K562 (cell line): ENCODE results near the gene PRSS56. TPM values are rescaled to one million over a fixed set of nuclear protein-coding genes. Genes with fewer than 3 reads are reported as not detected.

Experiments used
- ATAC-seq: fragments of 200-7000 bp; cut with Tn5 transposase; 3 replicates; pipeline ENCODE4 v1.9.1; 2020; ENCODE audit warnings: moderate library complexity
- BruUV-seq: library from RNA; stranded (reverse); fragments of 400-500 nt; replicated peaks from 2 replicates; lab custom pipeline; 2021; lab: Mats Ljungman, UMichigan
- CTCF ChIA-PET: fragments of 300-600 bp; formaldehyde crosslinking; extraction: SDS; loops from one replicate; lab custom pipeline; 2021; ENCODE audit warnings: low intra/inter-chr PET ratio; lab: Yijun Ruan, JAX
- POLR2A ChIA-PET: fragments of 300-600, 350-650 bp; sonication (Branson Sonifier 250); formaldehyde crosslinking; extraction: SDS; loops from one replicate; lab custom pipeline; 2021; ENCODE audit warnings: antibody characterized with exemption, inconsistent platforms; lab: Yijun Ruan, JAX
- DNase-seq, 4 experiments: peaks; one replicate each; pipeline versions ENCODE4 v3.0.0 to v3.0.0-alpha.2; 2011 to 2018; ENCODE audit warnings: low spot score in 3 of 4, mixed read lengths in 3 of 4; ENCODE audit errors: extremely low read depth in 1 of 4
- FAIRE-seq: peaks from 2 replicates; lab custom pipeline; 2011; peaks lifted over from hg19 to GRCh38; lab: Jason Lieb, UNC
- H2AFZ ChIP-seq: 2 replicates; pipeline ENCODE4 v1.6.0; 2011; ENCODE audit warnings: low read depth, low read length, control low read depth, inconsistent platforms
- H3K27ac ChIP-seq: fragments of 200-600 bp; 3 replicates; pipeline ENCODE4 v1.8.0; 2011; ENCODE audit warnings: low read depth, mild to moderate bottlenecking, control low read depth, inconsistent platforms, low read length, moderate library complexity, mixed read lengths; ENCODE audit errors: extremely low read depth
- H3K27me3 ChIP-seq, 2 experiments: fragments of 300-600 bp in 1 of 2; 2 replicates in 1 of 2; 3 replicates in 1 of 2; pipeline versions ENCODE4 v1.6.0 to v1.8.0; 2011; ENCODE audit warnings: inconsistent platforms in 2 of 2, low read length in 2 of 2, mild to moderate bottlenecking in 1 of 2, mixed read lengths in 1 of 2, moderate library complexity in 1 of 2; ENCODE audit not compliant: control insufficient read depth in 2 of 2, insufficient read depth in 2 of 2
- H3K36me3 ChIP-seq: fragments of 300-600 bp; 3 replicates; pipeline ENCODE4 v1.8.0; 2011; ENCODE audit warnings: mild to moderate bottlenecking, low read length, inconsistent platforms; ENCODE audit not compliant: control insufficient read depth, insufficient read depth
- H3K4me1 ChIP-seq, 2 experiments: fragments of 200-600 bp in 1 of 2; replicated peaks in 1 of 2; 2 replicates in 1 of 2; 3 replicates in 1 of 2; pipeline versions ENCODE4 v1.5.1 to v1.8.0; 2011; ENCODE audit warnings: inconsistent platforms in 2 of 2, low read length in 2 of 2, mild to moderate bottlenecking in 1 of 2, mixed read lengths in 1 of 2, moderate library complexity in 1 of 2; ENCODE audit not compliant: control insufficient read depth in 2 of 2, insufficient read depth in 2 of 2
- H3K4me2 ChIP-seq: 2 replicates; pipeline ENCODE4 v1.6.1; 2011; ENCODE audit warnings: low read length, control low read depth, inconsistent platforms, mixed read lengths; ENCODE audit not compliant: insufficient read depth
- H3K4me3 ChIP-seq: fragments of 200-600 bp; sonication (generic), shearing (Covaris generic); 2 replicates; pipeline ENCODE4 v1.5.1; 2016; ENCODE audit warnings: control low read depth, inconsistent platforms
- H3K79me2 ChIP-seq: fragments of 200-600 bp; 3 replicates; pipeline ENCODE4 v1.8.0; 2011; ENCODE audit warnings: low read length, inconsistent platforms; ENCODE audit not compliant: control insufficient read depth, insufficient read depth
- H3K9ac ChIP-seq, 2 experiments: 2 replicates each; pipeline versions ENCODE4 v1.6.0 to v1.6.1; 2011; ENCODE audit warnings: low read depth in 2 of 2, low read length in 2 of 2, control low read depth in 1 of 2, inconsistent platforms in 1 of 2, mild to moderate bottlenecking in 1 of 2, mixed read lengths in 1 of 2; ENCODE audit not compliant: insufficient read depth in 1 of 2
- H3K9me1 ChIP-seq: one replicate; pipeline ENCODE4 v1.6.0; 2011; ENCODE audit warnings: inconsistent platforms, mild to moderate bottlenecking, low read length, moderate library complexity; ENCODE audit not compliant: control insufficient read depth, insufficient read depth
- H3K9me3 ChIP-seq: replicated peaks from 2 replicates; pipeline ENCODE4 v1.5.1; 2011; ENCODE audit warnings: low read depth, low read length, inconsistent platforms; ENCODE audit not compliant: control insufficient read depth, insufficient read depth
- H4K20me1 ChIP-seq: replicated peaks from 2 replicates; pipeline ENCODE4 v1.6.1; 2011; ENCODE audit warnings: low read length, inconsistent platforms, mixed read lengths; ENCODE audit not compliant: control insufficient read depth, insufficient read depth
- CBX3 ChIP-seq, 2 experiments: IDR thresholded peaks; 1 replicate in 1 of 2; 2 replicates in 1 of 2; pipeline ENCODE4 v1.6.1; 2012; ENCODE audit warnings: inconsistent platforms in 2 of 2, low read length in 2 of 2, borderline replicate concordance in 1 of 2, control low read depth in 1 of 2
- CTCF ChIP-seq, 3 experiments: IDR thresholded peaks in 2 of 3; conservative IDR thresholded peaks in 1 of 3; 2 replicates each; pipeline ENCODE4 v1.5.1; 2011 to 2012; ENCODE audit warnings: low read length in 3 of 3, mild to moderate bottlenecking in 3 of 3, control low read depth in 2 of 3, improper control_type of control experiment in 1 of 3, inconsistent platforms in 1 of 3, low read depth in 1 of 3, mixed read lengths in 1 of 3, moderate library complexity in 1 of 3; ENCODE audit not compliant: insufficient read depth in 2 of 3
- PTTG1 ChIP-seq: fragments of 450-650 bp; IDR thresholded peaks from 2 replicates; pipeline ENCODE4 v1.6.1; 2016; ENCODE audit warnings: low read depth, mild to moderate bottlenecking, missing genetic modification characterization, missing compliant biosample characterization
- SUPT5H ChIP-seq: fragments of 450-650 bp; IDR thresholded peaks from 2 replicates; pipeline ENCODE4 v1.6.1; 2016
- TFAM ChIP-seq: fragments of 250-450 bp; sonication (Bioruptor Pico); conservative IDR thresholded peaks from 2 replicates; pipeline ENCODE4 v1.5.0; 2021; ENCODE audit warnings: mild to moderate bottlenecking, moderate library complexity
- WGBS: fragments of 100-300 bp; shearing (Covaris generic); methylation state at CpG from one replicate; pipeline ENCODE4 v1.1.6; 2016; ENCODE audit warnings: low coverage, mixed read lengths; ENCODE audit not compliant: insufficient coverage; ENCODE audit errors: missing lambda C conversion rate; 5-methylcytosine and 5-hydroxymethylcytosine counted together
- in situ Hi-C: fragments of 300-500 bp; cut with MboI; formaldehyde crosslinking; loops from 4 replicates; pipeline ENCODE4 v1.15.0; 2018; ENCODE audit warnings: inconsistent platforms, mixed read lengths
- intact Hi-C: fragments of 100-400 bp; cut with micrococcal nuclease; formaldehyde crosslinking; loops from 2 replicates; pipeline ENCODE4 v1.14.2; 2022
- polyA plus RNA-seq, 8 experiments: library from polyadenylated mRNA; depleted of rRNA in 4 of 8; stranded (reverse) in 5 of 8; unstranded in 3 of 8; fragments of >200 nt; fragmentation: Nextera tagmentation in 2 of 8; fragmentation: Illumina TruSeq in 1 of 8; extraction: Ambion mirVana in 2 of 8; extraction: Trizol in 1 of 8; gene quantifications; 2 replicates each; pipeline versions ENCODE4 v1.2.1 to v1.2.3, GENCODE V29; 2011 to 2014; ENCODE audit warnings: inconsistent platforms in 1 of 8, missing spikeins in 1 of 8
- total RNA-seq, 7 experiments: library from RNA; depleted of rRNA in 6 of 7; stranded (reverse); fragments of >200 nt in 6 of 7; fragmentation: Illumina TruSeq in 2 of 7; extraction: Trizol in 2 of 7; gene quantifications; 2 replicates each; pipeline versions ENCODE4 v1.2.1 to v1.2.3, GENCODE V29; 2011 to 2021; ENCODE audit warnings: low replicate concordance in 1 of 7

PRSS56 gene
- total and polyA plus RNA-seq, 9 of the 15 experiments (the other 6 are each of a cell fraction or from before 2014, with no cell fraction given): not detected

GRCh38 chr2:232535761-232536530 lies 15.8 kb downstream of the PRSS56 start:
- H3K9ac ChIP-seq: no peak overlapping the region
- no peak for ATAC-seq
- no peak overlapping the region for H3K27ac ChIP-seq
- no peaks in the 10 kb centered on the region for H3K36me3 ChIP-seq
- H3K9me3 ChIP-seq: no peaks in the 10 kb centered on the region
- in situ Hi-C loops: no loop called here
- peaks cover 0 to 21% of the 10 kb centered on the region in 2 experiments; a peak in 2 of 5 replicates for H3K4me1 ChIP-seq
- DNase-seq: no peak
- ChIA-PET POLR2A (no interaction called here), CTCF (no interaction called here)
- 5% methylated on average over 5 of the region's 5 CpGs for WGBS
- TF ChIP-seq TFAM: no peak
- 0 out of 3 replicates have a peak, but pooled peaks of 1 of the 2 experiments have one; percentile 45 for TF ChIP-seq CBX3 (IDR thresholded peaks at IDR 0.05; ENCODE audit: borderline replicate concordance in 1 of 2, low read length in 2 of 2)
- intact Hi-C loops: no loop called here
- no peaks in the 10 kb centered on the region for H4K20me1 ChIP-seq
- FAIRE-seq: no peak
- BruUV-seq: no TSS peak
- no peaks in the 10 kb centered on the region for H3K79me2 ChIP-seq
- H2AFZ ChIP-seq: no peak overlapping the region
- H3K4me3 ChIP-seq: no peak overlapping the region
- peaks cover 0 to 4% of the 10 kb centered on the region in 2 experiments; a peak in 1 of 5 replicates for H3K27me3 ChIP-seq
- H3K4me2 ChIP-seq: no peak overlapping the region
- H3K9me1 ChIP-seq: no peaks in the 10 kb centered on the region

- no peaks in the 10 kb centered on the region for H3K9me1 ChIP-seq
- no peaks in the 10 kb centered on the region for H3K79me2 ChIP-seq
- no TSS peak for BruUV-seq
- no peaks in the 10 kb centered on the region for H3K27me3 ChIP-seq
- ATAC-seq: peak; percentile 75
- no peak for TF ChIP-seq PTTG1 (tag)
- no peak for TF ChIP-seq SUPT5H
- TF ChIP-seq CTCF (IDR thresholded peaks at IDR 0.05 in 2 of 3, conservative IDR thresholded peaks at IDR 0.05 in 1 of 3; ENCODE audit: insufficient read depth in 2 of 3, low read depth in 1 of 3, low read length in 3 of 3): peak; percentile 52 to 89 (median 62)
- POLR2A ChIA-PET: no interaction called here
- FAIRE-seq: no peak
- no peaks in the 10 kb centered on the region for H3K36me3 ChIP-seq
- in situ Hi-C loops (no loop called here), intact Hi-C loops (no loop called here)
- H2AFZ ChIP-seq: no peak overlapping the region
- H4K20me1 ChIP-seq: no peaks in the 10 kb centered on the region
- WGBS: 6% methylated on average over 3 of the region's 5 CpGs
- no peak overlapping the region for H3K4me3 ChIP-seq
- CTCF ChIA-PET: no interaction called here
- H3K9ac ChIP-seq: no peak overlapping the region
- H3K27ac ChIP-seq: no peak overlapping the region
- no peaks in the 10 kb centered on the region for H3K9me3 ChIP-seq
- peak; percentile 45 to 54 (median 48) for DNase-seq
- no peak overlapping the region for H3K4me2 ChIP-seq
- peaks cover 0 to 28% of the 10 kb centered on the region in 2 experiments; a peak in 2 of 5 replicates for H3K4me1 ChIP-seq
Observed at GRCh38 chr2:232537079-232537478, 16.9 kb downstream of the PRSS56 start.
